Lower lobe of right lung (tissue), 2 donors: ENCODE measurements around the gene ROR1. TPM values are rescaled to one million over a fixed set of nuclear protein-coding genes. Genes with fewer than 3 reads are reported as not detected.

Experiments
- ATAC-seq, 2 donors: fragments of 200-7000 bp; cut with Tn5 transposase; one replicate each; pipeline ENCODE4 v1.9.1; 2020 to 2022; ENCODE audit warnings: mild to moderate bottlenecking in 2 of 2, moderate library complexity in 2 of 2
- DNase-seq: peaks from one replicate; pipeline ENCODE4 v3.0.0-alpha.2; 2020
- H3K27ac ChIP-seq: fragments of 200-600 bp; one replicate; pipeline ENCODE4 v1.8.0; 2022
- H3K27me3 ChIP-seq: fragments of 200-600 bp; one replicate; pipeline ENCODE4 v1.8.0; 2022; ENCODE audit warnings: low read depth
- H3K36me3 ChIP-seq: fragments of 200-600 bp; one replicate; pipeline ENCODE4 v1.8.0; 2022; ENCODE audit warnings: mild to moderate bottlenecking
- H3K4me1 ChIP-seq: fragments of 200-600 bp; one replicate; pipeline ENCODE4 v1.8.0; 2022
- H3K4me3 ChIP-seq: fragments of 200-600 bp; one replicate; pipeline ENCODE4 v1.8.0; 2022; ENCODE audit warnings: mild to moderate bottlenecking
- H3K9me3 ChIP-seq: fragments of 200-600 bp; one replicate; pipeline ENCODE4 v1.8.0; 2022
- CTCF ChIP-seq: fragments of 200-600 bp; IDR thresholded peaks from one replicate; pipeline ENCODE4 v1.8.0; 2022; ENCODE audit warnings: antibody characterized with exemption, mild to moderate bottlenecking
- intact Hi-C: fragments of 100-400 bp; cut with DNase I; formaldehyde crosslinking; loops from one replicate; pipeline ENCODE4 v1.11.0; 2022
- total RNA-seq: library from RNA; stranded (reverse); fragmentation: NEBNext Ultra II Directional; extraction: Animal tissue kit (Norgen Biotek cat#: 25700); gene quantifications from one replicate; pipeline ENCODE4 v1.2.1, GENCODE V29; 2021
- donor health status: DM: no; HTN: yes; CAD: no; lungs with severe emphysema.

The ROR1 gene
- total RNA-seq, 1 donor from 2014 or later, result 15.8 TPM

GRCh38 chr1:63748641-63749040 lies 25.2 kb upstream of the ROR1 start:
- no peaks in the 10 kb centered on the region for H3K27me3 ChIP-seq
- intact Hi-C loops, result no loop called here
- ATAC-seq (no peak), DNase-seq (no peak)
- H3K4me3 ChIP-seq, result no peak overlapping the region
- H3K4me1 ChIP-seq, result no peaks in the 10 kb centered on the region
- H3K36me3 ChIP-seq, result no peaks in the 10 kb centered on the region
- no peak for TF ChIP-seq CTCF
- H3K9me3 ChIP-seq, result no peaks in the 10 kb centered on the region
- H3K27ac ChIP-seq, result no peak overlapping the region

GRCh38 chr1:63750721-63751120 lies 23.1 kb upstream of the ROR1 start:
- TF ChIP-seq CTCF, result no peak
- H3K9me3 ChIP-seq, result no peaks in the 10 kb centered on the region
- H3K27ac ChIP-seq, result no peak overlapping the region
- H3K4me3 ChIP-seq, result no peak overlapping the region
- H3K27me3 ChIP-seq, result no peaks in the 10 kb centered on the region
- DNase-seq (no peak), ATAC-seq (no peak)
- intact Hi-C loops, result no loop called here
- no peaks in the 10 kb centered on the region for H3K4me1 ChIP-seq
- no peaks in the 10 kb centered on the region for H3K36me3 ChIP-seq

- Histone ChIP-seq H3K27me3 (no peaks in the 10 kb centered on the region), H3K36me3 (no peaks in the 10 kb centered on the region), H3K4me3 (no peak overlapping the region), H3K27ac (no peak overlapping the region), H3K4me1 (no peaks in the 10 kb centered on the region), H3K9me3 (no peaks in the 10 kb centered on the region)
- TF ChIP-seq CTCF, result no peak
- intact Hi-C loops, result no loop called here
- DNase-seq (no peak), ATAC-seq (no peak)
These were observed 21.6 kb upstream of the ROR1 start for GRCh38 chr1:63752176-63752575.

DNA sequence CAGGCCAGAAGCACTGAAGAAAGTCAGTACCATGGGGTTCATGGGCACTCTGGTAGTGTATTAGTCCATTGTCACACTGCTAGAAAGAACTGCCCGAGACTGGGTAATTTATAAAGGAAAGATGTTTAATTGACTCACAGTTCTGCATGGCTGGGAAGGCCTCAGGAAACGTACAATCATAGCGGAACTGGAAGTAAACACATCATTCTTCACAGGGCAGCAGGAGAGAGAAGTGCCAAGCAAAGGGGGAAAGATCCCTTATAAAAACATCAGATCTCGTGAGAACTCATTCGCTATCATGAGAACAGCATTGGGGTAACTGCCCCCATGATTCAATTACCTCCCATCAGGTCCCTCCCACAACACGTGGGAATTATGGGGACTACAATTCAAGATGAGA lies 20.2 kb upstream of the ROR1 start:
- Histone ChIP-seq H3K36me3 (no peaks in the 10 kb centered on the region), H3K9me3 (no peaks in the 10 kb centered on the region), H3K4me3 (no peak overlapping the region), H3K27ac (no peak overlapping the region), H3K27me3 (no peaks in the 10 kb centered on the region), H3K4me1 (no peaks in the 10 kb centered on the region)
- TF ChIP-seq CTCF, result no peak
- intact Hi-C loops, result no loop called here
- DNase-seq (no peak), ATAC-seq (no peak)

GRCh38 chr1:63756839-63757238 lies 17.0 kb upstream of the ROR1 start:
- Histone ChIP-seq H3K36me3 (no peaks in the 10 kb centered on the region), H3K27ac (no peak overlapping the region), H3K9me3 (no peaks in the 10 kb centered on the region), H3K4me1 (no peaks in the 10 kb centered on the region), H3K27me3 (no peaks in the 10 kb centered on the region), H3K4me3 (no peak overlapping the region)
- DNase-seq (no peak), ATAC-seq (no peak)
- intact Hi-C loops, result no loop called here
- no peak for TF ChIP-seq CTCF

DNA sequence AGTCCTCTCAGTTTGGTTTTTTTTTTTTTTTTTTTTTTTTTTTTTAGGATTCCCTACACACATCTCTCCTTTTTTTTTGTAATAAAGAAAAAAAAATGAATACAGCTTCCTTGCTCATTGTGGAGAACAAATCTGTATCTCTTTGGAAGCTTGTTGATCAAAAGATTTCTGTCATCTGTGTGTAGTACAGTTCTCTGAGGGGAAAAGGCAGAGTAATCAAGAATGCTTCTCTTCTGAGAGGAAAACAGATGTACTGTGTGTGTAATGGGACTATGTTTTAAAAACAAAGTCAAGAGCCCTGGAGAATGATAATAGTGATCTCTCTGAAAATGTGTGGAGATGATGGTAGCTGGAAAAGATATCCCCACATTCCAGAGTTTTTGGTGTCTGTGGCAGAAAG lies 16.5 kb upstream of the ROR1 start:
- H3K27ac ChIP-seq, result no peak overlapping the region
- H3K27me3 ChIP-seq, result no peaks in the 10 kb centered on the region
- TF ChIP-seq CTCF, result no peak
- intact Hi-C loops, result no loop called here
- DNase-seq (no peak), ATAC-seq (no peak)
- no peaks in the 10 kb centered on the region for H3K9me3 ChIP-seq
- no peak overlapping the region for H3K4me3 ChIP-seq
- no peaks in the 10 kb centered on the region for H3K36me3 ChIP-seq
- H3K4me1 ChIP-seq, result no peaks in the 10 kb centered on the region
